A673 (cell line): ENCODE results near the gene TRMT112. TPM values are rescaled to one million over a fixed set of nuclear protein-coding genes. Genes with fewer than 3 reads are reported as not detected.
A peak's percentile ranks its signal among the peaks of the same experiment; 100 is the strongest.

Source experiments
- BruUV-seq: library from RNA; stranded (reverse); fragments of 400-500 nt; replicated peaks from 2 replicates; lab custom pipeline; 2021; lab: Mats Ljungman, UMichigan
- CTCF ChIA-PET: fragments of 300-600 bp; sonication (Branson Sonifier 250); formaldehyde crosslinking; loops from one replicate; lab custom pipeline; 2022; ENCODE audit warnings: antibody characterized with exemption; lab: Charles Lee
- POLR2A ChIA-PET: fragments of 300-600 bp; sonication (Branson Sonifier 250); formaldehyde crosslinking; loops from one replicate; lab custom pipeline; 2022; ENCODE audit warnings: antibody characterized with exemption; ENCODE audit not compliant: low non-redundant PET; lab: Charles Lee
- DNase-seq: peaks from one replicate; pipeline ENCODE4 v3.0.0-alpha.2; 2015; ENCODE audit warnings: low spot score
- H3K27ac ChIP-seq: fragments of 200-600 bp; sonication (generic); 2 replicates; pipeline ENCODE4 v1.5.1; 2016; ENCODE audit warnings: mixed run types, low read depth, mild to moderate bottlenecking, mixed read lengths, antibody characterized with exemption, low read length; ENCODE audit not compliant: poor library complexity, severe bottlenecking
- H3K27me3 ChIP-seq: fragments of 200-600 bp; sonication (generic); replicated peaks from 2 replicates; pipeline ENCODE4 v1.6.1; 2017; ENCODE audit warnings: mixed run types, low read depth, mild to moderate bottlenecking, mixed read lengths, antibody characterized with exemption, low read length; ENCODE audit not compliant: insufficient read depth, poor library complexity
- H3K36me3 ChIP-seq: fragments of 200-600 bp; sonication (generic); 2 replicates; pipeline ENCODE4 v1.6.1; 2016; ENCODE audit warnings: mixed run types, mild to moderate bottlenecking, mixed read lengths, antibody characterized with exemption, low read length; ENCODE audit not compliant: insufficient read depth, poor library complexity, severe bottlenecking
- H3K4me1 ChIP-seq: fragments of 200-600 bp; sonication (generic); 2 replicates; pipeline ENCODE4 v1.6.1; 2017; ENCODE audit warnings: mixed run types, mild to moderate bottlenecking, mixed read lengths, antibody characterized with exemption, low read length; ENCODE audit not compliant: insufficient read depth, poor library complexity, severe bottlenecking
- H3K4me3 ChIP-seq: fragments of 200-600 bp; sonication (generic); 2 replicates; pipeline ENCODE4 v1.5.1; 2016; ENCODE audit warnings: low read depth, mixed run types, mild to moderate bottlenecking, mixed read lengths, low read length; ENCODE audit not compliant: poor library complexity, severe bottlenecking
- H3K9me3 ChIP-seq: fragments of 200-600 bp; sonication (generic); 2 replicates; pipeline ENCODE4 v1.6.1; 2016; ENCODE audit warnings: mixed run types, low read depth, mild to moderate bottlenecking, mixed read lengths, antibody characterized with exemption, low read length; ENCODE audit not compliant: poor library complexity, severe bottlenecking
- EZH2 ChIP-seq: fragments of 200-600 bp; sonication (generic); IDR thresholded peaks from 2 replicates; pipeline ENCODE4 v1.6.1; 2017; ENCODE audit warnings: borderline replicate concordance, low read depth, mild to moderate bottlenecking, mixed read lengths, antibody characterized with exemption, low read length; ENCODE audit not compliant: poor library complexity, severe bottlenecking
- intact Hi-C: fragments of 100-400 bp; cut with micrococcal nuclease; formaldehyde crosslinking; loops from one replicate; pipeline ENCODE4 v1.10.0; 2022; ENCODE audit not compliant: unreplicated experiment
- microRNA-seq: library from miRNA; unstranded; fragments of <30 nt; microRNA quantifications from one replicate; pipeline ENCODE4 v1.2.0, GENCODE V29; 2021
- total RNA-seq: library from RNA; stranded (reverse); gene quantifications from 2 replicates; pipeline ENCODE4 v1.2.3, GENCODE V29; 2021
- TF ChIP-seq, protein P1 (sequence below): fragments of 300-800, 200-600 bp; sonication (generic); conservative IDR thresholded peaks from 2 replicates; pipeline ENCODE4 v1.5.1; 2017; ENCODE audit warnings: low read depth, mild to moderate bottlenecking, antibody characterized with exemption, low read length, moderate library complexity, mixed read lengths

TRMT112 gene
- total RNA-seq, 1 experiment from 2014 or later = 270 TPM

- TF ChIP-seq EZH2 = no peak
- TF ChIP-seq, protein P1, sequence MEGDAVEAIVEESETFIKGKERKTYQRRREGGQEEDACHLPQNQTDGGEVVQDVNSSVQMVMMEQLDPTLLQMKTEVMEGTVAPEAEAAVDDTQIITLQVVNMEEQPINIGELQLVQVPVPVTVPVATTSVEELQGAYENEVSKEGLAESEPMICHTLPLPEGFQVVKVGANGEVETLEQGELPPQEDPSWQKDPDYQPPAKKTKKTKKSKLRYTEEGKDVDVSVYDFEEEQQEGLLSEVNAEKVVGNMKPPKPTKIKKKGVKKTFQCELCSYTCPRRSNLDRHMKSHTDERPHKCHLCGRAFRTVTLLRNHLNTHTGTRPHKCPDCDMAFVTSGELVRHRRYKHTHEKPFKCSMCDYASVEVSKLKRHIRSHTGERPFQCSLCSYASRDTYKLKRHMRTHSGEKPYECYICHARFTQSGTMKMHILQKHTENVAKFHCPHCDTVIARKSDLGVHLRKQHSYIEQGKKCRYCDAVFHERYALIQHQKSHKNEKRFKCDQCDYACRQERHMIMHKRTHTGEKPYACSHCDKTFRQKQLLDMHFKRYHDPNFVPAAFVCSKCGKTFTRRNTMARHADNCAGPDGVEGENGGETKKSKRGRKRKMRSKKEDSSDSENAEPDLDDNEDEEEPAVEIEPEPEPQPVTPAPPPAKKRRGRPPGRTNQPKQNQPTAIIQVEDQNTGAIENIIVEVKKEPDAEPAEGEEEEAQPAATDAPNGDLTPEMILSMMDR = no peak
- Histone ChIP-seq H3K4me1 (peaks cover 16% of the 10 kb centered on the region), H3K27me3 (no peaks in the 10 kb centered on the region), H3K27ac (peak overlapping the region; percentile 94), H3K4me3 (peak overlapping the region; percentile 78), H3K36me3 (peaks cover 25% of the 10 kb centered on the region), H3K9me3 (no peaks in the 10 kb centered on the region)
- peak; percentile 47 for DNase-seq
- ChIA-PET CTCF (interaction anchor here (1.7 kb wide), 1 partner anchor 87 kb away, joined by 4 read pairs; no protein-coding TSS in a partner anchor), POLR2A (no interaction called here)
- BruUV-seq = no TSS peak
- intact Hi-C loops = no loop called here
These were observed 49.1 kb downstream of the TRMT112 start for GRCh38 chr11:64268025-64268892.

GRCh38 chr11:64267207-64267945 is 50.0 kb downstream of the TRMT112 start:
- no peak for DNase-seq
- no peak overlapping the region for H3K27ac ChIP-seq
- no peak for TF ChIP-seq EZH2
- no TSS peak for BruUV-seq
- no peak overlapping the region for H3K4me3 ChIP-seq
- ChIA-PET CTCF (interaction anchor here (0.6 kb wide), 2 partner anchors 16 to 377 kb away, joined by 4 to 8 read pairs; no protein-coding TSS in a partner anchor), POLR2A (interaction anchor here (0.7 kb wide), 1 partner anchor 57 kb away, joined by 3 read pairs; no protein-coding TSS in a partner anchor)
- intact Hi-C loops = no loop called here
- H3K36me3 ChIP-seq = peaks cover 33% of the 10 kb centered on the region
- peaks cover 16% of the 10 kb centered on the region for H3K4me1 ChIP-seq
- no peaks in the 10 kb centered on the region for H3K27me3 ChIP-seq
- no peaks in the 10 kb centered on the region for H3K9me3 ChIP-seq

Small RNA genes lying within 50 kb of the gene (microRNA-seq; reads per million reads assigned to microRNA genes)
- gene MIR7155 = not detected

Other genes starting within 250 kb of the TRMT112 start
- gene MACROD1, start 151.4 kb downstream of the TRMT112 start, total RNA-seq = 28.7 and 32.6 TPM in 2 replicates
- gene STIP1, start 131.4 kb downstream of the TRMT112 start, total RNA-seq = 565 and 577 TPM in 2 replicates
- gene FERMT3, start 110.8 kb downstream of the TRMT112 start, total RNA-seq = 99.3 and 99.4 TPM in 2 replicates
- 43.6 and 59.6 TPM in 2 replicates for gene TRPT1, start 91.4 kb downstream of the TRMT112 start, total RNA-seq
- gene NUDT22, start 91.3 kb downstream of the TRMT112 start, total RNA-seq = 72.4 and 73.8 TPM in 2 replicates
- gene DNAJC4, start 87.0 kb downstream of the TRMT112 start, total RNA-seq = 20.2 and 23.9 TPM in 2 replicates
- 93.3 and 108 TPM in 2 replicates for gene VEGFB, start 83.0 kb downstream of the TRMT112 start, total RNA-seq
- 57.5 and 63.1 TPM in 2 replicates for gene FKBP2, start 76.5 kb downstream of the TRMT112 start, total RNA-seq
- gene PPP1R14B, start 70.6 kb downstream of the TRMT112 start, total RNA-seq = 378 and 402 TPM in 2 replicates
- gene PLCB3, start 66.0 kb downstream of the TRMT112 start, total RNA-seq = 45.3 and 51.1 TPM in 2 replicates
- 48.4 and 62.2 TPM in 2 replicates for gene BAD, start 32.9 kb downstream of the TRMT112 start, total RNA-seq
- 47.9 and 56.6 TPM in 2 replicates for gene GPR137, start 31.7 kb downstream of the TRMT112 start, total RNA-seq
- 0.26 TPM in 1 of 2 replicates, not detected in the other for gene KCNK4, start 26.3 kb downstream of the TRMT112 start, total RNA-seq
- 1.4 TPM in 1 of 2 replicates, not detected in the other for gene CATSPERZ, start 17.2 kb downstream of the TRMT112 start, total RNA-seq
- gene ESRRA, start 12.0 kb downstream of the TRMT112 start, total RNA-seq = 56.2 and 63.8 TPM in 2 replicates
- gene PRDX5, start 562 bp upstream of the TRMT112 start, total RNA-seq = 206 and 221 TPM in 2 replicates
- 0.47 and 0.76 TPM in 2 replicates for gene CCDC88B, start 22.6 kb upstream of the TRMT112 start, total RNA-seq
- 22.9 and 24.5 TPM in 2 replicates for gene RPS6KA4, start 41.6 kb upstream of the TRMT112 start, total RNA-seq
- gene SLC22A11, start 238.4 kb upstream of the TRMT112 start, total RNA-seq = not detected in 2 replicates